ENCODE measurements around the gene EMC1.

DNA sequence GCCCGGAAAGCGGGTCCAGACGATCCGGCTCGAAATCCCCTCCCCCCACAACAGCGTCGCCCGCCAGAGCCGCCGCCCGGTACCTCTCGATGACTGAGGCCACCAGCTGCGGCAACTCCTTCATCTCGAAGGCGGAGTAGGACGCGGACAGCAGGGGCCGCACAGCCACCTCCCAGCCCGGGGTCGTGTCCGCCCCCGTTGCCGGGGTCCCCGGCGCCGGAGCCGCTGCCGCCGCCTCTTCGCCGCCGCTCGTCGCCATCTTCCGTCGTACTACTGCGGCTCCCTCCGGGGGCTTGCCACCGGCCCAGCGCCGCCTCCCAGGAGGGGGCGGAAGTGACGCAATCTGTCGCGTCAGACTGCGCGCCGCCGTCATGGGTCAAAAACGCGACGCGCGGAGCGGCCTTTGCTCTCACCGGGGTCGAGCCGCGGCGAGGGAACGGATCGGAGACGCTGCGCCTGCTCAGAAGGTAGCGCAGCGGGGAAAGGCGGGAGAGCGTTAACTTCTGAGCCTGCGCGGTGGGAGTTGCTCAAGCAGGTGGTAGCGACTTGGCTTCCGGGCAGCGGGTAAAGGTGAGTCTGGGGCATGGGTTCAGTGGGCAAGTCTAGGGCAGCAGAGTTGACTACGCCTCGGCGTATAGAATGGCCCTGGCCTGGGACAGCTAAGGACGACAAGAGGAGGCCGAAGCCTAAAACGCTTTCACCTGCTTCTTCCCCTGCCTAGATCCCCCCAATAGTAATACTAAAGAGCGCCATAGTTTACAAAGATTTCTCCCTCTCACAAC lies 41.1 kb downstream of the EMC1 start, which contains the start of gene UBR4:
- TF ChIP-seq CTCF (IDR thresholded peaks at IDR 0.05; ENCODE audit: borderline replicate concordance, extremely low read depth, low read length, poor library complexity, severe bottlenecking) (no peak), EZH2 (IDR thresholded peaks at IDR 0.05; ENCODE audit: borderline replicate concordance, low read depth, low read length, severe bottlenecking) (no peak)
